Endodermal cell (in vitro differentiated cells): ENCODE data around the gene NME7. TPM values are rescaled to one million over a fixed set of nuclear protein-coding genes. Genes with fewer than 3 reads are reported as not detected.

Experiments
- DNase-seq: peaks from one replicate; pipeline ENCODE4 v3.0.0-alpha.2; 2017
- H3K27ac ChIP-seq: 2 replicates; pipeline ENCODE4 v1.5.1; 2013; ENCODE audit warnings: mild to moderate bottlenecking, low read depth, low read length, moderate library complexity
- H3K27me3 ChIP-seq: 2 replicates; pipeline ENCODE4 v1.6.1; 2013; ENCODE audit warnings: mild to moderate bottlenecking, low read length, moderate library complexity; ENCODE audit not compliant: insufficient read depth, control insufficient read depth, poor library complexity, severe bottlenecking
- H3K36me3 ChIP-seq: 2 replicates; pipeline ENCODE4 v1.7.0; 2013; ENCODE audit warnings: mild to moderate bottlenecking, low read length, moderate library complexity; ENCODE audit not compliant: control insufficient read depth, insufficient read depth
- H3K4me1 ChIP-seq: one replicate; pipeline ENCODE4 v1.7.0; 2013; ENCODE audit warnings: low read length; ENCODE audit not compliant: control insufficient read depth, insufficient read depth
- H3K4me3 ChIP-seq: 2 replicates; pipeline ENCODE4 v1.5.1; 2013; ENCODE audit warnings: mild to moderate bottlenecking, low read length, moderate library complexity
- H3K9ac ChIP-seq: 2 replicates; pipeline ENCODE4 v1.6.1; 2013; ENCODE audit warnings: mild to moderate bottlenecking, low read length, moderate library complexity; ENCODE audit not compliant: poor library complexity, severe bottlenecking; ENCODE audit errors: extremely low read depth
- H3K9me3 ChIP-seq: 2 replicates; pipeline ENCODE4 v1.6.1; 2013; ENCODE audit warnings: mild to moderate bottlenecking, low read length, moderate library complexity; ENCODE audit not compliant: control insufficient read depth
- H3K27ac Mint-ChIP-seq: 2 replicates; pipeline ENCODE4 v1.8.0; 2020; ENCODE audit warnings: mixed read lengths
- H3K27me3 Mint-ChIP-seq: 2 replicates; pipeline ENCODE4 v1.8.0; 2021; ENCODE audit warnings: mild to moderate bottlenecking, mixed read lengths; ENCODE audit not compliant: insufficient read depth
- H3K36me3 Mint-ChIP-seq: 2 replicates; pipeline ENCODE4 v1.8.0; 2020; ENCODE audit warnings: low read depth, mixed read lengths
- H3K4me1 Mint-ChIP-seq: 2 replicates; pipeline ENCODE4 v1.8.0; 2020; ENCODE audit warnings: mixed read lengths
- H3K4me3 Mint-ChIP-seq: 2 replicates; pipeline ENCODE4 v1.8.0; 2020; ENCODE audit warnings: mild to moderate bottlenecking, moderate library complexity, mixed read lengths
- H3K9me3 Mint-ChIP-seq: 2 replicates; pipeline ENCODE4 v1.8.0; 2020; ENCODE audit warnings: mild to moderate bottlenecking, mixed read lengths
- WGBS, 2 experiments: methylation state at CpG; one replicate each; pipeline versions ENCODE4 v1.1.5 to v1.1.7; 2013; ENCODE audit warnings: missing lambda C conversion rate in 2 of 2, mixed read lengths in 1 of 2; ENCODE audit not compliant: insufficient coverage in 1 of 2, insufficient read length in 1 of 2; 5-methylcytosine and 5-hydroxymethylcytosine counted together
- total RNA-seq, 2 donors: library from RNA; stranded (reverse); fragmentation: NEBNext Ultra II Directional in 1 of 2; extraction: Animal tissue kit (Norgen Biotek cat#: 25700) in 1 of 2; gene quantifications; 2 replicates in 1 of 2; 3 replicates in 1 of 2; pipeline ENCODE4 v1.2.1, GENCODE V29; 2021
- TF ChIP-seq, protein P1 (sequence below): fragments of 200-600 bp; sonication (generic); conservative IDR thresholded peaks from 2 replicates; pipeline ENCODE4 v1.5.0; 2021; ENCODE audit warnings: antibody characterized with exemption, mild to moderate bottlenecking

Gene NME7
- total RNA-seq, 2 donors from 2014 or later = 28.1 to 32.3 TPM

DNA sequence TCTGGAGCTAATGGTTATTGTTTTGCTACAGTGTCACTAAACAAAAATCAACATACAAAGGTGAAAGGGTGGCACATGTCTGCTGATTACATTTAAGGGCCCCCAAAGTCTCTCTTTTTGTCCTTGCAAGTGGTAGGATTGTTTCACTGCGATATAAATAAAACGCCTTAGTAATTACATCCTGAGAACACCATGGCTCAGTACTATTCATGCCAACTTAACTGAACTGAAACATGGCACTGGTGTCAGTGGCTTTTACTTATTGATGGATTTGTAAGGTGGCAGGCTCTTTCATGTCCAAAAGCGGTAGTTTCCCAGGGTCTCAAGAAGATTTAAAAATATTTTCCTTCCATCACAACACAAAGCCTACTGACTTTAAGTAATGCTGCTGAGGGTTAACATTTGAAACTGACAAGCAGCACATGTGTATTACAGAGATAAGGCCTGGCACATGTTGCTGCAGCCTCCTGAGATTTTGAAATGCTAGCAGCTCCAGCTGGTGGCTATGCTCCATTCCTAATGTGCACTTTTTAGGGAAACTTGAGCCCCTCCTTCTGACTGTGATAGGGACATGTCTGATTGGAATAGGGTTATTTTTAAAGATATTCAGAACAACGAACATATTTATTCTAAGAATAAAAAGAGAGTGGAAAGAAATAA lies 174.3 kb downstream of the NME7 start:
- Mint-ChIP-seq H3K27ac (no peak overlapping the region), H3K36me3 (peaks cover 5% of the 10 kb centered on the region), H3K27me3 (no peaks in the 10 kb centered on the region), H3K4me1 (peaks cover 8% of the 10 kb centered on the region), H3K9me3 (peaks cover 8% of the 10 kb centered on the region), H3K4me3 (no peak overlapping the region)
- no peak overlapping the region for H3K9ac ChIP-seq
- no peaks in the 10 kb centered on the region for H3K4me1 ChIP-seq
- H3K4me3 ChIP-seq = no peak overlapping the region
- TF ChIP-seq, protein P1, sequence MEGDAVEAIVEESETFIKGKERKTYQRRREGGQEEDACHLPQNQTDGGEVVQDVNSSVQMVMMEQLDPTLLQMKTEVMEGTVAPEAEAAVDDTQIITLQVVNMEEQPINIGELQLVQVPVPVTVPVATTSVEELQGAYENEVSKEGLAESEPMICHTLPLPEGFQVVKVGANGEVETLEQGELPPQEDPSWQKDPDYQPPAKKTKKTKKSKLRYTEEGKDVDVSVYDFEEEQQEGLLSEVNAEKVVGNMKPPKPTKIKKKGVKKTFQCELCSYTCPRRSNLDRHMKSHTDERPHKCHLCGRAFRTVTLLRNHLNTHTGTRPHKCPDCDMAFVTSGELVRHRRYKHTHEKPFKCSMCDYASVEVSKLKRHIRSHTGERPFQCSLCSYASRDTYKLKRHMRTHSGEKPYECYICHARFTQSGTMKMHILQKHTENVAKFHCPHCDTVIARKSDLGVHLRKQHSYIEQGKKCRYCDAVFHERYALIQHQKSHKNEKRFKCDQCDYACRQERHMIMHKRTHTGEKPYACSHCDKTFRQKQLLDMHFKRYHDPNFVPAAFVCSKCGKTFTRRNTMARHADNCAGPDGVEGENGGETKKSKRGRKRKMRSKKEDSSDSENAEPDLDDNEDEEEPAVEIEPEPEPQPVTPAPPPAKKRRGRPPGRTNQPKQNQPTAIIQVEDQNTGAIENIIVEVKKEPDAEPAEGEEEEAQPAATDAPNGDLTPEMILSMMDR = no peak
- DNase-seq = no peak
- no peaks in the 10 kb centered on the region for H3K27me3 ChIP-seq
- no peak overlapping the region for H3K27ac ChIP-seq
- H3K9me3 ChIP-seq = peaks cover 9% of the 10 kb centered on the region
- 89 to 90% methylated on average over 2 to 4 of the region's 4 CpGs for WGBS, 2 experiments
- H3K36me3 ChIP-seq = no peaks in the 10 kb centered on the region

DNA sequence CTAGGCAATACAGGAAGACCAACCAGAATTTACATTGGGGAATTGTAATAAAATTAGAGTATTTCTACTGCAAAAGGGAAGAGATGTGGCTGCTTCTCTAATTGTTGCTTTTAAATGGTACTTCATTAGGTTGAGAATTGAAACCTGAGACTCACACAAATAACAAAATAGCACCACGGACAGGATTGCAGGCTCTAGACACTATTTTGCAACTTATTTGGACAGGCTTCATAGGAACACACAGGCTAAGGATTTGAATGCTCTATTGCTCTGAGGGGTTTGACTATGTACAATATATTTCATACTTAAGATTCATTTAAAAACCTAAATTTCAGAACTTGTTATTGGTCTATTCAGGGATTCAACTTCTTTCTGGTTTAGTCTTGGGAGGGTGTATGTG lies 181.5 kb downstream of the NME7 start:
- Histone ChIP-seq H3K27me3 (no peaks in the 10 kb centered on the region), H3K27ac (no peak overlapping the region), H3K36me3 (no peaks in the 10 kb centered on the region), H3K9ac (no peak overlapping the region), H3K4me1 (no peaks in the 10 kb centered on the region), H3K9me3 (no peaks in the 10 kb centered on the region), H3K4me3 (no peak overlapping the region)
- no peaks in the 10 kb centered on the region for H3K9me3 Mint-ChIP-seq
- no peak overlapping the region for H3K4me3 Mint-ChIP-seq
- H3K27me3 Mint-ChIP-seq = no peaks in the 10 kb centered on the region
- WGBS, 2 experiments = 85% methylated on average over 1 of the region's 1 CpG; no CpG with 5 or more reads in 1 of the 2 experiments
- DNase-seq = no peak
- no peak overlapping the region for H3K27ac Mint-ChIP-seq
- no peaks in the 10 kb centered on the region for H3K4me1 Mint-ChIP-seq
- TF ChIP-seq, protein P1 = no peak
- no peaks in the 10 kb centered on the region for H3K36me3 Mint-ChIP-seq

DNA sequence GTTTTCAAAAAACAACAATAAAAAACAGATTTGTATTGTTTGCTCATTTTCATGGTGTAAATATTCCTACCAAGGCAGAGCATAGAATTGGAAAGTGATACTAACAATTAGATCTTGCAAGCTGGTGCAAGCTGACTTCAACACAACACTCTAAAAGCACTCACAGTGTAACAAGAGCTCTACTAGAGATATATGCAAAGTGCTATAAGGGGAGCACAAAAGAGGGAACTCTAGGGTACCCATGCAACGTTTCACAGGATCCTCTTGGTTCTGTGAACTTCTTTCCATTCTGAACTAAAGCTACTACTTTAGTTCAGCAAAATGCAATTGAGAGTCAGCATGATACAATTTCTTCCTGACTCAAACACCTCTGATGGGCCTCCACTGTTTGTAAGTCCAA lies 182.8 kb downstream of the NME7 start:
- Mint-ChIP-seq H3K4me1 (no peaks in the 10 kb centered on the region), H3K27me3 (no peaks in the 10 kb centered on the region), H3K4me3 (no peak overlapping the region), H3K27ac (no peak overlapping the region), H3K36me3 (no peaks in the 10 kb centered on the region), H3K9me3 (no peaks in the 10 kb centered on the region)
- TF ChIP-seq, protein P1 = no peak
- H3K36me3 ChIP-seq = no peaks in the 10 kb centered on the region
- H3K9ac ChIP-seq = no peak overlapping the region
- no peak overlapping the region for H3K27ac ChIP-seq
- H3K27me3 ChIP-seq = no peaks in the 10 kb centered on the region
- H3K9me3 ChIP-seq = no peaks in the 10 kb centered on the region
- H3K4me1 ChIP-seq = no peaks in the 10 kb centered on the region
- no peak overlapping the region for H3K4me3 ChIP-seq
- no peak for DNase-seq
- 13 to 30% methylated on average over 1 of the region's 1 CpG for WGBS, 2 experiments
